ENCODE data around the gene ADARB1.

The ADARB1 gene

GRCh38 chr21:45162115-45162514 lies 87.7 kb downstream of the ADARB1 start:
- no peak overlapping the region for H3K4me3 ChIP-seq (ENCODE audit: low read depth, low read length)
- TF ChIP-seq, protein P1, sequence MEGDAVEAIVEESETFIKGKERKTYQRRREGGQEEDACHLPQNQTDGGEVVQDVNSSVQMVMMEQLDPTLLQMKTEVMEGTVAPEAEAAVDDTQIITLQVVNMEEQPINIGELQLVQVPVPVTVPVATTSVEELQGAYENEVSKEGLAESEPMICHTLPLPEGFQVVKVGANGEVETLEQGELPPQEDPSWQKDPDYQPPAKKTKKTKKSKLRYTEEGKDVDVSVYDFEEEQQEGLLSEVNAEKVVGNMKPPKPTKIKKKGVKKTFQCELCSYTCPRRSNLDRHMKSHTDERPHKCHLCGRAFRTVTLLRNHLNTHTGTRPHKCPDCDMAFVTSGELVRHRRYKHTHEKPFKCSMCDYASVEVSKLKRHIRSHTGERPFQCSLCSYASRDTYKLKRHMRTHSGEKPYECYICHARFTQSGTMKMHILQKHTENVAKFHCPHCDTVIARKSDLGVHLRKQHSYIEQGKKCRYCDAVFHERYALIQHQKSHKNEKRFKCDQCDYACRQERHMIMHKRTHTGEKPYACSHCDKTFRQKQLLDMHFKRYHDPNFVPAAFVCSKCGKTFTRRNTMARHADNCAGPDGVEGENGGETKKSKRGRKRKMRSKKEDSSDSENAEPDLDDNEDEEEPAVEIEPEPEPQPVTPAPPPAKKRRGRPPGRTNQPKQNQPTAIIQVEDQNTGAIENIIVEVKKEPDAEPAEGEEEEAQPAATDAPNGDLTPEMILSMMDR (IDR thresholded peaks at IDR 0.05; ENCODE audit: insufficient read depth, low read length, missing control alignments) = no peak
- ChIA-PET CTCF (interaction anchor here (10.4 kb wide), 1 partner anchor 24 kb away, joined by 88 read pairs; no protein-coding TSS in a partner anchor), POLR2A (no interaction called here)
- DNase-seq (ENCODE audit: low read depth, low spot score) = no peak

- CTCF ChIA-PET = interaction anchor here (10.4 kb wide), 1 partner anchor 24 kb away, joined by 88 read pairs; no protein-coding TSS in a partner anchor
- DNase-seq (ENCODE audit: low read depth, low spot score) = no peak
Observed at GRCh38 chr21:45162809-45163208, 88.4 kb downstream of the ADARB1 start.

DNA sequence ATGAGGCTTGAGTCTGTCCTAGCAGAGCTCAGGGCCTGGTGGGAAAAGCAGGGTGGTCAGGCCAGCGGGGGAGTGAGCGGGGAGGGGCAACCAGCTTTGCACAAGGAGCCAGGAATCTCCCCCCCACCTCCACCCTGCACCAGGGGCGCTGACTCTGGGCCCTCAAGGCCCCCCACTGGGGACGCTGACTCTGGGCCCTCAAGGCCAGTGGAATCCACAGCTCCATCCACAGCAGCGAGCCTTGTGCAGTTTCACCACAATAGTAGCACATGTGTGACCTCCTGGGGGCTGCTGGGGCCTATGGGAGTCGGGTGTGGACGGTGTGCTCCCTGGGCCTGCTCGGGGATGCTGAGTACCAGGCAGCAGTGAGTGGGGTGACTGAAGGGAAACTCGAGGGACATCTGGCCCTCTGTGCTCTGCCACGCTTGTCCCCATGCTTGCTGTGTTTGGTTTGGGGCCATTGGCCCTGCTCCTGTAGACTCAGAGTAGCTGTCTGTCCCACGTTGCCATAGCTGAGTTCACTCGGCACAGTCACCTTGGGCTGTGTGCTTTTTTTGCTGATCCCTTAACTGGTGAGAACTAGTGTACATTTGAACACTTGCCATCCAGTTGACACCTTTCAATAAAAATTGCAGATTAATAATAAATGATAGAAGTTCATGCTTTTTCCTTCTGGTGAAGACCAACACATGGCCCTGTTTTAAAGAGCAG lies 89.2 kb downstream of the ADARB1 start:
- no peak for DNase-seq (ENCODE audit: low read depth, low spot score)
- CTCF ChIA-PET = interaction anchor here (1.0 to 10.4 kb wide), 2 partner anchors 25 to 127 kb away, joined by 4 to 88 read pairs; no protein-coding TSS in a partner anchor
- TF ChIP-seq, protein P1 (IDR thresholded peaks at IDR 0.05; ENCODE audit: insufficient read depth, low read length, missing control alignments) = no peak
- POLR2A ChIA-PET = no interaction called here
- H3K4me3 ChIP-seq (ENCODE audit: low read depth, low read length) = no peak overlapping the region

More at GRCh38 chr21:45162809-45163208, 88.4 kb downstream of the ADARB1 start:
- POLR2A ChIA-PET = no interaction called here
- H3K4me3 ChIP-seq (ENCODE audit: low read depth, low read length) = no peak overlapping the region
- TF ChIP-seq, protein P1 (IDR thresholded peaks at IDR 0.05; ENCODE audit: insufficient read depth, low read length, missing control alignments) = no peak

DNA sequence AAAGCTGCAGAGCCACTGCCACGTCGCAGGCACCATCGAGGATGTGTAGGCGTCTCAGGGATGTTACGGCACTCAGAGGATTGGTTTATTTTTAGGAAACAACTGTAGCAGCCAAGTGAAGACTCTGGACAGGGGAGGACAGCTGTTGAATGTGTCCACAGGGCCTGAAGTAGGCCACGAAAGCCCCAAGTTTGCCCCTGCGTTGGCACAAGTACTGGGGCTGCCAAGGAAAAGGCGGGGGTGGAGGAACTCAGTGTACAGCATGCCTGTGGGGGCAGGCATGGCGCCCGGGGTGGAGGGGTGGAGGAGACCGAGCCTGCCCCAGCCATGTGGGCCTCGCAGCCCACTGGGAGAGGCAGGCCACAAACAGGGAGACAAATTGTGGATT lies 89.7 kb downstream of the ADARB1 start:
- ChIA-PET CTCF (interaction anchor here (1.0 to 10.4 kb wide), 2 partner anchors 26 to 126 kb away, joined by 4 to 88 read pairs; no protein-coding TSS in a partner anchor), POLR2A (no interaction called here)
- no peak for DNase-seq (ENCODE audit: low read depth, low spot score)
- no peak overlapping the region for H3K4me3 ChIP-seq (ENCODE audit: low read depth, low read length)
- TF ChIP-seq, protein P1 (IDR thresholded peaks at IDR 0.05; ENCODE audit: insufficient read depth, low read length, missing control alignments) = no peak

GRCh38 chr21:45164838-45165237 lies 90.5 kb downstream of the ADARB1 start:
- DNase-seq (ENCODE audit: low read depth, low spot score) = no peak
- CTCF ChIA-PET = interaction anchor here (10.4 kb wide), 1 partner anchor 26 kb away, joined by 88 read pairs; no protein-coding TSS in a partner anchor
- POLR2A ChIA-PET = no interaction called here
- TF ChIP-seq, protein P1 (IDR thresholded peaks at IDR 0.05; ENCODE audit: insufficient read depth, low read length, missing control alignments) = no peak
- H3K4me3 ChIP-seq (ENCODE audit: low read depth, low read length) = no peak overlapping the region

DNA sequence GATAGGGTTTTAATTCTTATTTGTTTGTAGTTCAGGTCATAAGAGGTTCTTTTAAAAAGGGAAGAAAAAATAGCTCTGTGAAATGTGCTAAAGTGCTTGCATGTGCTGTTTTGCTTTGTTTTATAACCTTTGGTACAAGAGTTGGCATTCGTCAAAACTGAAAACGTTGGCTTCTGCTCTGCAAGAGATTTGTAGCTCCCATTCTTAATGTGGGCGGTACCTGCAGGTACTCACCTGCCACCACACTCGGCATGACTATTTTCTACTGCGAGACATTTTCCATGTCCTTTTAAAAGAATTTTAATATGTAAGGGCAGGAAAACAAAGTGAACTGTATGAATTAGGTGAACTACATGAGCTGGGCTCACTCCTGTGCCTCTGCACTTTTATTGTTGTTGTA lies 92.6 kb downstream of the ADARB1 start:
- no peak overlapping the region for H3K4me3 ChIP-seq (ENCODE audit: low read depth, low read length)
- TF ChIP-seq, protein P1 (IDR thresholded peaks at IDR 0.05; ENCODE audit: insufficient read depth, low read length, missing control alignments) = no peak
- ChIA-PET CTCF (interaction anchor here (1.6 to 10.4 kb wide), 5 partner anchors 10 to 28 kb away, joined by 4 to 88 read pairs (median 4); no protein-coding TSS in a partner anchor), POLR2A (no interaction called here)
- no peak for DNase-seq (ENCODE audit: low read depth, low spot score)
